AG09309 (cell line): ENCODE results near the gene ATP23.
A peak's percentile ranks its signal among the peaks of the same experiment; 100 is the strongest.

Experiments
- DNase-seq: peaks from one replicate; pipeline ENCODE4 v3.0.0-alpha.2; 2010; ENCODE audit warnings: low read depth
- H3K4me3 ChIP-seq: 2 replicates; pipeline ENCODE4 v1.5.1; 2011; ENCODE audit warnings: mild to moderate bottlenecking, low read depth, low read length, moderate library complexity; ENCODE audit not compliant: control insufficient read depth
- CTCF ChIP-seq: IDR thresholded peaks from 2 replicates; pipeline ENCODE4 v1.5.1; 2011; ENCODE audit warnings: mild to moderate bottlenecking, low read depth, low read length, inconsistent platforms; ENCODE audit not compliant: insufficient read depth, control insufficient read depth; ENCODE audit errors: missing control alignments

Gene ATP23

GRCh38 chr12:57896115-57896433 is 45.3 kb upstream of the ATP23 start:
- H3K4me3 ChIP-seq, result peak overlapping the region; percentile 41
- peak; percentile 18 for TF ChIP-seq CTCF
- DNase-seq, result no peak

- peak overlapping the region; percentile 41 for H3K4me3 ChIP-seq
- TF ChIP-seq CTCF, result peak; percentile 50
- DNase-seq, result no peak
These were observed 44.7 kb upstream of the ATP23 start for GRCh38 chr12:57896434-57897201.

GRCh38 chr12:57897286-57897974 is 43.9 kb upstream of the ATP23 start:
- H3K4me3 ChIP-seq, result no peak overlapping the region
- no peak for DNase-seq
- TF ChIP-seq CTCF, result no peak

- no peak for TF ChIP-seq CTCF
- H3K4me3 ChIP-seq, result no peak overlapping the region
- DNase-seq, result no peak
These were observed 42.9 kb upstream of the ATP23 start for GRCh38 chr12:57898308-57898970.

- no peak overlapping the region for H3K4me3 ChIP-seq
- TF ChIP-seq CTCF, result no peak
- DNase-seq, result no peak
These were observed 42.2 kb upstream of the ATP23 start for GRCh38 chr12:57899010-57899662.

GRCh38 chr12:57902478-57902969 is 38.8 kb upstream of the ATP23 start:
- DNase-seq, result no peak
- no peak overlapping the region for H3K4me3 ChIP-seq
- TF ChIP-seq CTCF, result no peak
